ENCODE measurements around the gene OVCH1. TPM values are rescaled to one million over a fixed set of nuclear protein-coding genes. Genes with fewer than 3 reads are reported as not detected.
"Not testable (repeated sequence)": the region's sequence is repeated elsewhere in the genome, so short reads cannot be mapped to it uniquely, and the experiment has no call there.

Gene OVCH1
- total and polyA plus RNA-seq, 7 donors = 0.03 to 2.5 (median 0.27) TPM; not detected in 2

DNA sequence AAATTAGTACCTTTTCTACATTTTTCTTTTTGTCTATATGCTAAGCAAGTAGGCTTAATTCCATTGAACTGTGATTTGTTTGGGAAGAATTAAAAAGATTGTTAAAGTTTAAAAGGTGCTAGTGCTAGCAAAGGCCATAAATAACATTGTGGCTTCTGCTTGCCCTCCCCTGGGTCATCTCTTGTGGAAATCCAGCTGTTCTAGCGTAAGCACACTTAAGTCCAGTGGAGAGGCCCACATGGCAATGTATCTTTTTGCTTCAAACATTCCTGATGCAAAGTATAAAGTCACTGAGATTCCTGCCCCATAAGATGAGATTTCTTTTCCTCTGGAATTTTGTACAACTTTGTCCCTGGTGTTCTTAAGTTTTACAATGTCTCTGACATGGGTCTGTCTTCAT lies 102.1 kb downstream of the OVCH1 start:
- WGBS, 2 donors = 81 to 85% methylated on average over 1 of the region's 1 CpG

GRCh38 chr12:29390419-29390818 lies 107.1 kb downstream of the OVCH1 start:
- H3K9me3 ChIP-seq; H3K4me1 ChIP-seq; H3K27me3 ChIP-seq; H3K36me3 ChIP-seq; intact Hi-C loops (cut with DNase I); H3K4me3 ChIP-seq; DNase-seq; H3K27ac ChIP-seq: not testable (repeated sequence)
- 41 to 56% methylated on average over 3 of the region's 3 CpGs for WGBS, 2 donors

More for the DNA sequence above, 102.1 kb downstream of the OVCH1 start:
- Histone ChIP-seq H3K27ac (no peak overlapping the region), H3K36me3 (no peaks in the 10 kb centered on the region), H3K27me3 (no peaks in the 10 kb centered on the region), H3K4me1 (no peaks in the 10 kb centered on the region), H3K9me3 (no peaks in the 10 kb centered on the region), H3K4me3 (no peak overlapping the region)
- no peak for TF ChIP-seq POLR2AphosphoS5 (IDR thresholded peaks at IDR 0.05)
- no peak for DNase-seq
- intact Hi-C loops (cut with DNase I) = no loop called here

DNA sequence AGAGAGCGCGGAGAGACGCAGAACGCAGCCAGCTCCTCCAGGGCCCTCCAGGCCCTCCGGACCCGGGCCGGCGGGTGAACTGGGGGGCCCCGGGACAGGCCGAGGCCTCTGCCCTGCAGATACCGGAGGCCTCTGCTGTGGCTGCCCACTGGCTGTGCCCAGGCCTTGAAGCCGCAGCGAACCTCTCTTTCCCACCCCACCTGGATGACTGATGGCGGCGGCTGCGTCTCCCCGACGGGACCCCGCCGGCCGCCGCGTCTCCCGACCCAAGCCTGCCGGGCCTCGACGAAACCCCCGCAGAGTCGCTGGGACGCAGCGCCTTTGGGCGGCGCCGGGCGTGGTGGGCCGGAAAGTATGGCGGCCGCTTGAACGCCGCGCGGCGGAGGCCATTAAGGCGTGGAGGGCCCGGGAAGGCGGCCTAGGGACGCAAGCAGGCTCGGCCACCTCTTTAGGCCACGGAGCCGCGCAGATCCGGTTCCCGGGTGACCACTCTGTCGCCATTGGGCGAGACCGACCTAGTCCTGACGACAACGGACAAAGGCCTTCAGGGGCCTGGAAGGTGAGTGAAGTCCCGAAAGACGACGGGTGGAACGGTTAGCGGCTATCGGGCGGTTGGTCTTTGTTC lies 108.1 kb downstream of the OVCH1 start:
- H3K36me3 ChIP-seq = no peaks in the 10 kb centered on the region
- H3K4me3 ChIP-seq = no peak overlapping the region
- H3K9me3 ChIP-seq = no peaks in the 10 kb centered on the region
- DNase-seq = no peak
- 96 to 98% methylated on average over 65 of the region's 65 CpGs for WGBS, 2 donors
- intact Hi-C loops (cut with DNase I) = loop anchor here (10.0 kb wide), 1 partner anchor 245 kb away; the partner anchor contains the start of gene FAR2
- no peaks in the 10 kb centered on the region for H3K4me1 ChIP-seq
- TF ChIP-seq POLR2AphosphoS5 (IDR thresholded peaks at IDR 0.05) = no peak
- TF ChIP-seq EP300 (IDR thresholded peaks at IDR 0.05) = no peak
- no peak for TF ChIP-seq CTCF (IDR thresholded peaks at IDR 0.05)
- TF ChIP-seq POLR2A (IDR thresholded peaks at IDR 0.05) = no peak
- no peak overlapping the region for H3K27ac ChIP-seq
- H3K27me3 ChIP-seq = no peaks in the 10 kb centered on the region

DNA sequence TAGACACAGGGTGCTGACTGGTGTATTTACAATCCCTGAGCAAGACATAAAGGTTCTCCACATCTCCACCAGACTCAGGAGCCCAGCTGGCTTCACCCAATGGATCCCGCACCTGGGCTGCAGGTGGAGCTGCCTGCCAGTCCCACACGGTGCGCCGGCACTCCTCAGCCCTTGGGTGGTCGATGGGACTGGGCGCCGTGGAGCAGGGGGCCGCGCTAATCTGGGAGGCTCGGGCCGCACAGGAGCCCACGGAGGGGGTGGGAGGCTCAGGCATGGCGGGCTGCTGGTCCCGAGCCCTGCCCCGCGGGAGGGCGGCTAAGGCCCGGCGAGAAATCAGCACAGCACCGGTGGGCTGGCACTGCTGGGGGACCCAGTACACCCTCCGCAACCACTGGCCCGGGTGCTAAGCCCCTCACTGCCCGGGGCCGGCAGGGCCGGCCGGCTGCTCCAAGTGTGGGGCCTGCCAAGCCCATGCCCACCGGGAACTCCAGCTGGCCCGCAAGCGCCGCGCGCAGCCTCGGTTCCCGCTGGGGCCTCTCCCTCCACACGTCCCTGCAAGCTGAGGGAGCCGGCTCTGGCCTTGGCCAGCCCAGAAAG lies 111.3 kb downstream of the OVCH1 start:
- H3K9me3 ChIP-seq, DNase-seq, H3K27ac ChIP-seq, H3K36me3 ChIP-seq, H3K4me1 ChIP-seq, H3K4me3 ChIP-seq, H3K27me3 ChIP-seq: not testable (repeated sequence)
- intact Hi-C loops (cut with DNase I) = loop anchor here (10.0 kb wide), 1 partner anchor 241 kb away; the partner anchor contains the start of gene FAR2
- 96% methylated on average over 35 to 36 of the region's 36 CpGs for WGBS, 2 donors

GRCh38 chr12:29385194-29385593 lies 112.3 kb downstream of the OVCH1 start:
- H3K4me1 ChIP-seq, H3K27me3 ChIP-seq, H3K4me3 ChIP-seq, H3K9me3 ChIP-seq, DNase-seq, H3K27ac ChIP-seq, H3K36me3 ChIP-seq: not testable (repeated sequence)
- intact Hi-C loops (cut with DNase I) = loop anchor here (10.0 kb wide), 1 partner anchor 240 kb away; the partner anchor contains the start of gene FAR2
- 95% methylated on average over 17 of the region's 17 CpGs for WGBS, 2 donors

DNA sequence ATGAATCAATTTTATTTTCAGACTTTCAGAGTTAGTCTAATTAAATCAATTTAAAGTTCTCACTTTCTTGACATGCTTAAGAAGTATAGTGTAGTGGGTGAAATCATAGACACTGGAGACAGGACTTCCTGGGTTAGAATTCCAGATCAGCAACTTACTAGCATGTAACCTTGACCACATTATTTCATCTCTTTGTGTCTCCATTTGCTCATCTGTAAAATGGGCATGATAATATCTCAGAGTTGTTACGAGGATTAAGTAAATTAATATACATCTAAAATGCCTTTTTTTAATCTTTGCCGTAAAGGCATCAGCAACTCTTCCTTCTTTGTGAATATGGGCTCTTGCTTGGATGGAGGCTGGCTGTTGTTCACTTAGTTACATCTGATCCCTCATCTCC lies 115.2 kb downstream of the OVCH1 start:
- WGBS, 2 donors = 97 to 98% methylated on average over 2 of the region's 2 CpGs
- Histone ChIP-seq H3K27ac (no peak overlapping the region), H3K27me3 (no peaks in the 10 kb centered on the region), H3K4me3 (no peak overlapping the region), H3K4me1 (peaks cover 0 to 14% (median 13%) of the 10 kb centered on the region in 4 donors), H3K9me3 (no peaks in the 10 kb centered on the region), H3K36me3 (no peaks in the 10 kb centered on the region)
- no peak for TF ChIP-seq POLR2AphosphoS5 (IDR thresholded peaks at IDR 0.05)
- TF ChIP-seq POLR2A (IDR thresholded peaks at IDR 0.05) = no peak
- TF ChIP-seq EP300 (IDR thresholded peaks at IDR 0.05) = no peak
- no peak for TF ChIP-seq CTCF (IDR thresholded peaks at IDR 0.05)
- intact Hi-C loops (cut with DNase I) = loop anchor here (10.0 kb wide), 1 partner anchor 237 kb away; the partner anchor contains the start of gene FAR2
- no peak for DNase-seq

Measured in sigmoid colon (tissue), 7 donors.